ENCODE measurements around the gene EVA1C. TPM values are rescaled to one million over a fixed set of nuclear protein-coding genes. Genes with fewer than 3 reads are reported as not detected.

Gene EVA1C
- polyA plus RNA-seq, 1 donor from 2014 or later, result 2.1 TPM

DNA sequence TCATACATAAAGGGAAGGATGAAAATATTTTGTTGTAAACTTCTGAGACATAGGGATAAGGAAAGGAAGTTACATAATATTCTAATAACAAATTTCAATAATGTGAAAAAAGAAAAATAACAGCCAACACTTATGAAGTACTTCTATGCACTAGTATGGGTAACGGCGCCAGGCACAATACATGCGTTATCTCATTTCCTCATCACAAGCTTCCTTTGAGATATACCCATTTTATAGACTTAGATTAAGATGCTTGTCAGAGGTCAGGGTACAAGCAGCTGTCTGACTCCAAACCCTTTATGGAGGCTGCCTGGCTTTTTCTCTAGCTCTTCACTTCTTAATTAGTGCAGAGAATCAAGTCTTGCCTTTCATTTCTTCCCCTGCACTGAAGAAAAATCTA, 131.5 kb downstream of the EVA1C start:
- Histone ChIP-seq H3K27me3 (ENCODE audit: insufficient read depth, low read depth, low read length) (no peaks in the 10 kb centered on the region), H3K27ac (ENCODE audit: low read length) (no peak overlapping the region), H3K79me2 (replicated peaks; ENCODE audit: insufficient read depth, low read length) (no peaks in the 10 kb centered on the region), H3K4me2 (ENCODE audit: low read length) (no peak overlapping the region), H3K36me3 (ENCODE audit: insufficient read depth, low read length) (no peaks in the 10 kb centered on the region), H3K9me3 (ENCODE audit: low read length) (no peaks in the 10 kb centered on the region), H3F3A (ENCODE audit: insufficient read depth, low read length, poor library complexity, severe bottlenecking) (no peaks in the 10 kb centered on the region), H2AFZ (ENCODE audit: low read depth, low read length) (no peak overlapping the region), H3K9ac (ENCODE audit: low read length) (no peak overlapping the region), H3K9me2 (ENCODE audit: insufficient read depth, low read length) (no peaks in the 10 kb centered on the region), H4K20me1 (ENCODE audit: insufficient read depth) (no peaks in the 10 kb centered on the region), H3K4me3 (ENCODE audit: low read length) (no peak overlapping the region)
- TF ChIP-seq, protein P1, sequence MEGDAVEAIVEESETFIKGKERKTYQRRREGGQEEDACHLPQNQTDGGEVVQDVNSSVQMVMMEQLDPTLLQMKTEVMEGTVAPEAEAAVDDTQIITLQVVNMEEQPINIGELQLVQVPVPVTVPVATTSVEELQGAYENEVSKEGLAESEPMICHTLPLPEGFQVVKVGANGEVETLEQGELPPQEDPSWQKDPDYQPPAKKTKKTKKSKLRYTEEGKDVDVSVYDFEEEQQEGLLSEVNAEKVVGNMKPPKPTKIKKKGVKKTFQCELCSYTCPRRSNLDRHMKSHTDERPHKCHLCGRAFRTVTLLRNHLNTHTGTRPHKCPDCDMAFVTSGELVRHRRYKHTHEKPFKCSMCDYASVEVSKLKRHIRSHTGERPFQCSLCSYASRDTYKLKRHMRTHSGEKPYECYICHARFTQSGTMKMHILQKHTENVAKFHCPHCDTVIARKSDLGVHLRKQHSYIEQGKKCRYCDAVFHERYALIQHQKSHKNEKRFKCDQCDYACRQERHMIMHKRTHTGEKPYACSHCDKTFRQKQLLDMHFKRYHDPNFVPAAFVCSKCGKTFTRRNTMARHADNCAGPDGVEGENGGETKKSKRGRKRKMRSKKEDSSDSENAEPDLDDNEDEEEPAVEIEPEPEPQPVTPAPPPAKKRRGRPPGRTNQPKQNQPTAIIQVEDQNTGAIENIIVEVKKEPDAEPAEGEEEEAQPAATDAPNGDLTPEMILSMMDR (IDR thresholded peaks at IDR 0.05; ENCODE audit: poor library complexity, severe bottlenecking), result no peak
- TF ChIP-seq, protein P2, sequence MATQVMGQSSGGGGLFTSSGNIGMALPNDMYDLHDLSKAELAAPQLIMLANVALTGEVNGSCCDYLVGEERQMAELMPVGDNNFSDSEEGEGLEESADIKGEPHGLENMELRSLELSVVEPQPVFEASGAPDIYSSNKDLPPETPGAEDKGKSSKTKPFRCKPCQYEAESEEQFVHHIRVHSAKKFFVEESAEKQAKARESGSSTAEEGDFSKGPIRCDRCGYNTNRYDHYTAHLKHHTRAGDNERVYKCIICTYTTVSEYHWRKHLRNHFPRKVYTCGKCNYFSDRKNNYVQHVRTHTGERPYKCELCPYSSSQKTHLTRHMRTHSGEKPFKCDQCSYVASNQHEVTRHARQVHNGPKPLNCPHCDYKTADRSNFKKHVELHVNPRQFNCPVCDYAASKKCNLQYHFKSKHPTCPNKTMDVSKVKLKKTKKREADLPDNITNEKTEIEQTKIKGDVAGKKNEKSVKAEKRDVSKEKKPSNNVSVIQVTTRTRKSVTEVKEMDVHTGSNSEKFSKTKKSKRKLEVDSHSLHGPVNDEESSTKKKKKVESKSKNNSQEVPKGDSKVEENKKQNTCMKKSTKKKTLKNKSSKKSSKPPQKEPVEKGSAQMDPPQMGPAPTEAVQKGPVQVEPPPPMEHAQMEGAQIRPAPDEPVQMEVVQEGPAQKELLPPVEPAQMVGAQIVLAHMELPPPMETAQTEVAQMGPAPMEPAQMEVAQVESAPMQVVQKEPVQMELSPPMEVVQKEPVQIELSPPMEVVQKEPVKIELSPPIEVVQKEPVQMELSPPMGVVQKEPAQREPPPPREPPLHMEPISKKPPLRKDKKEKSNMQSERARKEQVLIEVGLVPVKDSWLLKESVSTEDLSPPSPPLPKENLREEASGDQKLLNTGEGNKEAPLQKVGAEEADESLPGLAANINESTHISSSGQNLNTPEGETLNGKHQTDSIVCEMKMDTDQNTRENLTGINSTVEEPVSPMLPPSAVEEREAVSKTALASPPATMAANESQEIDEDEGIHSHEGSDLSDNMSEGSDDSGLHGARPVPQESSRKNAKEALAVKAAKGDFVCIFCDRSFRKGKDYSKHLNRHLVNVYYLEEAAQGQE (IDR thresholded peaks at IDR 0.05; ENCODE audit: borderline replicate concordance), result no peak
- TF ChIP-seq MXI1 (conservative IDR thresholded peaks at IDR 0.05; ENCODE audit: poor library complexity, severe bottlenecking) (no peak), RAD21 (conservative IDR thresholded peaks at IDR 0.05) (no peak), EP300 (conservative IDR thresholded peaks at IDR 0.05; ENCODE audit: poor library complexity, severe bottlenecking) (no peak)

DNA sequence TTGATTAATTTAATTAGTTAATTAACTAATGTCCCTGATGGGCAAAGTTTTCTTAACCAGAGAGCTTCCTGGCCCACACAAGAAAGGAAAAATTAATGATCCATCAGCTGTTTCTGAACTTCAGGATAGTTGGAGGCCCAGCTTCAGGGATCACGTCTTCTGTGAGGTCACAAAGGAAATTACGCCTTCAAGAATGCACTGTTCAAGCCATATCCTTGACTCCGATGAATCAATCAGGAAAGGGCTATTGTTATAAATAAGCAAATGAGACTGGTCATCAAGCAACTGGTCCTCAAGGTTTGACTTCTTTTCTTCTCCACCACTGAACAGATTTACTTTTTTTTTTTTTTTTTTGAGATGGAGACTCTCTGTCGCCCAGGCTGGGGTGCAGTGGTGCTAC, 132.2 kb downstream of the EVA1C start:
- Histone ChIP-seq H3K4me3 (ENCODE audit: low read length) (no peak overlapping the region), H3K9me2 (ENCODE audit: insufficient read depth, low read length) (no peaks in the 10 kb centered on the region), H4K20me1 (ENCODE audit: insufficient read depth) (no peaks in the 10 kb centered on the region), H3K27me3 (ENCODE audit: insufficient read depth, low read depth, low read length) (no peaks in the 10 kb centered on the region), H3K36me3 (ENCODE audit: insufficient read depth, low read length) (no peaks in the 10 kb centered on the region), H3K9ac (ENCODE audit: low read length) (no peak overlapping the region), H3K9me3 (ENCODE audit: low read length) (no peaks in the 10 kb centered on the region), H2AFZ (ENCODE audit: low read depth, low read length) (no peak overlapping the region), H3K27ac (ENCODE audit: low read length) (no peak overlapping the region), H3K4me2 (ENCODE audit: low read length) (no peak overlapping the region), H3F3A (ENCODE audit: insufficient read depth, low read length, poor library complexity, severe bottlenecking) (no peaks in the 10 kb centered on the region), H3K79me2 (replicated peaks; ENCODE audit: insufficient read depth, low read length) (no peaks in the 10 kb centered on the region)
- TF ChIP-seq EZH2 (IDR thresholded peaks at IDR 0.05; ENCODE audit: borderline replicate concordance, insufficient read depth, low read length, poor library complexity, severe bottlenecking), result no peak
- TF ChIP-seq MXI1 (conservative IDR thresholded peaks at IDR 0.05; ENCODE audit: poor library complexity, severe bottlenecking), result no peak
- TF ChIP-seq, protein P2 (IDR thresholded peaks at IDR 0.05; ENCODE audit: borderline replicate concordance), result no peak
- no peak for TF ChIP-seq SMC3 (conservative IDR thresholded peaks at IDR 0.05; ENCODE audit: poor library complexity)
- no peak for TF ChIP-seq RAD21 (conservative IDR thresholded peaks at IDR 0.05)
- TF ChIP-seq TAF1 (IDR thresholded peaks at IDR 0.05; ENCODE audit: low read depth), result no peak
- TF ChIP-seq EP300 (conservative IDR thresholded peaks at IDR 0.05; ENCODE audit: poor library complexity, severe bottlenecking), result no peak
- TF ChIP-seq, protein P1 (IDR thresholded peaks at IDR 0.05; ENCODE audit: poor library complexity, severe bottlenecking), result no peak
- no peak for TF ChIP-seq POLR2AphosphoS5 (IDR thresholded peaks at IDR 0.05)
